SK-N-SH (cell line): Measurements from ENCODE around the gene HK1. TPM values are rescaled to one million over a fixed set of nuclear protein-coding genes. Genes with fewer than 3 reads are reported as not detected.

Experiments used
- CTCF ChIA-PET: fragments of 300-600, 350-600 bp; formaldehyde crosslinking; extraction: SDS; loops from one replicate; lab custom pipeline; 2021; lab: Yijun Ruan, JAX
- POLR2A ChIA-PET: fragments of 350-600 bp; sonication (Branson Sonifier 250); formaldehyde crosslinking; extraction: SDS; loops from one replicate; lab custom pipeline; 2020; ENCODE audit warnings: antibody characterized with exemption, inconsistent platforms; lab: Yijun Ruan, JAX
- DNase-seq: peaks from one replicate; pipeline ENCODE4 v3.0.0; 2012
- H2AFZ ChIP-seq: fragments of 200-600 bp; sonication (generic); 2 replicates; pipeline ENCODE4 v1.8.1; 2016; ENCODE audit warnings: antibody characterized with exemption, mild to moderate bottlenecking, low read depth
- H3F3A ChIP-seq: fragments of 200-600 bp; sonication (generic); replicated peaks from 2 replicates; pipeline ENCODE3; 2016; ENCODE audit warnings: antibody characterized with exemption, mild to moderate bottlenecking; ENCODE audit not compliant: insufficient read depth
- H3K27ac ChIP-seq, 2 experiments: fragments of 200-500 bp in 1 of 2; fragments of 200-600 bp in 1 of 2; sonication (Bioruptor generic) in 1 of 2; sonication (generic), shearing (Covaris generic) in 1 of 2; 2 replicates each; pipeline versions ENCODE4 v1.5.1 to v1.6.1; 2014 to 2016; ENCODE audit warnings: low read depth in 2 of 2, inconsistent platforms in 1 of 2, low read length in 1 of 2, mild to moderate bottlenecking in 1 of 2, mixed read lengths in 1 of 2
- H3K27me3 ChIP-seq: fragments of 200-600 bp; sonication (generic), shearing (Covaris generic); 2 replicates; pipeline ENCODE4 v1.6.1; 2016; ENCODE audit warnings: mixed run types; ENCODE audit not compliant: insufficient read depth
- H3K36me3 ChIP-seq, 2 experiments: fragments of 200-500 bp in 1 of 2; fragments of 200-600 bp in 1 of 2; sonication (Bioruptor generic) in 1 of 2; sonication (generic) in 1 of 2; replicated peaks in 1 of 2; 2 replicates each; pipeline versions ENCODE3 to v1.5.1; 2014 to 2016; ENCODE audit warnings: low read length in 1 of 2, mild to moderate bottlenecking in 1 of 2; ENCODE audit not compliant: insufficient read depth in 2 of 2, control insufficient read depth in 1 of 2
- H3K4me1 ChIP-seq, 2 experiments: fragments of 200-500 bp in 1 of 2; fragments of 200-600 bp in 1 of 2; sonication (Bioruptor generic) in 1 of 2; sonication (generic), shearing (Covaris generic) in 1 of 2; 2 replicates each; pipeline versions ENCODE4 v1.5.1 to v1.6.1; 2014 to 2016; ENCODE audit warnings: low read depth in 1 of 2, low read length in 1 of 2, mixed run types in 1 of 2; ENCODE audit not compliant: insufficient read depth in 2 of 2, control insufficient read depth in 1 of 2
- H3K4me2 ChIP-seq: fragments of 200-600 bp; sonication (generic), shearing (Covaris generic); 2 replicates; pipeline ENCODE4 v1.6.1; 2017; ENCODE audit warnings: mixed run types
- H3K4me3 ChIP-seq, 2 experiments: fragments of 200-500 bp in 1 of 2; fragments of 200-600 bp in 1 of 2; sonication (Bioruptor generic) in 1 of 2; sonication (generic), shearing (Covaris generic) in 1 of 2; 2 replicates each; pipeline versions ENCODE4 v1.5.1 to v1.8.1; 2014 to 2016; ENCODE audit warnings: low read depth in 2 of 2, inconsistent platforms in 1 of 2, low read length in 1 of 2, mild to moderate bottlenecking in 1 of 2, mixed read lengths in 1 of 2, moderate library complexity in 1 of 2
- H3K79me2 ChIP-seq: fragments of 200-600 bp; sonication (generic); 2 replicates; pipeline ENCODE4 v1.8.1; 2017; ENCODE audit warnings: mild to moderate bottlenecking; ENCODE audit not compliant: insufficient read depth
- H3K9ac ChIP-seq: fragments of 200-600 bp; sonication (generic); 2 replicates; pipeline ENCODE4 v1.6.1; 2017; ENCODE audit warnings: mixed run types
- H3K9me2 ChIP-seq: fragments of 200-600 bp; sonication (generic); 2 replicates; pipeline ENCODE4 v1.6.1; 2017; ENCODE audit warnings: mixed run types
- H3K9me3 ChIP-seq: fragments of 200-600 bp; sonication (generic); 2 replicates; pipeline ENCODE4 v1.6.1; 2017; ENCODE audit warnings: mixed run types, mild to moderate bottlenecking, moderate library complexity
- H4K20me1 ChIP-seq: fragments of 200-600 bp; sonication (generic); 2 replicates; pipeline ENCODE4 v1.6.1; 2017; ENCODE audit warnings: mild to moderate bottlenecking, mixed run types; ENCODE audit not compliant: insufficient read depth
- EP300 ChIP-seq, 2 experiments: IDR thresholded peaks; 2 replicates each; pipeline versions ENCODE4 v1.4.0 to v1.6.1; 2012; ENCODE audit warnings: borderline replicate concordance in 1 of 2, low read depth in 1 of 2, low read length in 1 of 2
- FOSL2 ChIP-seq: IDR thresholded peaks from 2 replicates; pipeline ENCODE4 v1.4.0; 2012; ENCODE audit warnings: low read depth, mild to moderate bottlenecking, moderate library complexity, borderline replicate concordance
- FOXJ3 ChIP-seq: sonication (generic); formaldehyde crosslinking; IDR thresholded peaks from 2 replicates; pipeline ENCODE4 v1.5.1; 2020; ENCODE audit warnings: mild to moderate bottlenecking, missing genetic modification reagents
- FOXM1 ChIP-seq: IDR thresholded peaks from 2 replicates; pipeline ENCODE4 v1.4.0; 2012; ENCODE audit warnings: low read depth, mild to moderate bottlenecking
- GABPA ChIP-seq: IDR thresholded peaks from 2 replicates; pipeline ENCODE4 v1.4.0; 2012; ENCODE audit warnings: low read depth, mild to moderate bottlenecking
- MEF2A ChIP-seq: IDR thresholded peaks from 2 replicates; pipeline ENCODE4 v1.4.0; 2012; ENCODE audit warnings: low read depth, borderline replicate concordance
- NFIC ChIP-seq: IDR thresholded peaks from 2 replicates; pipeline ENCODE4 v1.4.0; 2012; ENCODE audit warnings: borderline replicate concordance
- NRF1 ChIP-seq: IDR thresholded peaks from 2 replicates; pipeline ENCODE4 v1.6.1; 2012; ENCODE audit warnings: low read depth, mild to moderate bottlenecking, low read length
- PBX3 ChIP-seq: IDR thresholded peaks from 2 replicates; pipeline ENCODE4; 2012
- RAD21 ChIP-seq: IDR thresholded peaks from 2 replicates; pipeline ENCODE4 v1.6.1; 2012; ENCODE audit warnings: mild to moderate bottlenecking, low read length
- RCOR1 ChIP-seq: fragments of 150-350 bp; IDR thresholded peaks from 2 replicates; pipeline ENCODE4 v1.6.1; 2017; ENCODE audit warnings: antibody characterized with exemption, low read length
- RFX5 ChIP-seq: IDR thresholded peaks from 2 replicates; pipeline ENCODE4 v1.6.1; 2012; ENCODE audit warnings: mild to moderate bottlenecking, improper control_type of control experiment, low read length
- RXRA ChIP-seq: IDR thresholded peaks from 2 replicates; pipeline ENCODE4 v1.4.0; 2012; ENCODE audit warnings: low read depth, mild to moderate bottlenecking, borderline replicate concordance
- SIN3A ChIP-seq: IDR thresholded peaks from 2 replicates; pipeline ENCODE4 v1.6.1; 2012; ENCODE audit warnings: low read depth, mild to moderate bottlenecking, low read length, moderate library complexity, borderline replicate concordance
- SMC3 ChIP-seq: IDR thresholded peaks from 2 replicates; pipeline ENCODE4 v1.6.1; 2012; ENCODE audit warnings: low read depth, low read length, improper control_type of control experiment
- TCF12 ChIP-seq: IDR thresholded peaks from 2 replicates; pipeline ENCODE4 v1.4.0; 2012
- TEAD4 ChIP-seq: IDR thresholded peaks from 2 replicates; pipeline ENCODE4 v1.4.0; 2012; ENCODE audit warnings: mild to moderate bottlenecking, borderline replicate concordance; ENCODE audit not compliant: insufficient read depth
- USF2 ChIP-seq: fragments of 150-350 bp; IDR thresholded peaks from 2 replicates; pipeline ENCODE4 v1.6.1; 2017; ENCODE audit warnings: antibody characterized with exemption, low read length, low read depth, borderline replicate concordance
- WGBS: methylation state at CpG from one replicate; pipeline ENCODE4 v1.1.6; 2017; ENCODE audit warnings: low lambda C conversion rate; 5-methylcytosine and 5-hydroxymethylcytosine counted together
- polyA plus RNA-seq, 3 experiments: library from polyadenylated mRNA; depleted of rRNA; stranded (reverse); fragments of >200 nt; gene quantifications; 2 replicates each; pipeline ENCODE4 v1.2.3, GENCODE V29; 2012
- TF ChIP-seq, protein P1 (sequence below): IDR thresholded peaks from 2 replicates; pipeline ENCODE4 v1.4.0; 2012; ENCODE audit warnings: low read depth, borderline replicate concordance
- TF ChIP-seq, protein P2 (sequence below): IDR thresholded peaks from 2 replicates; pipeline ENCODE4 v1.4.0; 2012; ENCODE audit warnings: low read depth
- TF ChIP-seq, protein P3 (sequence below): IDR thresholded peaks from 2 replicates; pipeline ENCODE4 v1.6.1; 2012; ENCODE audit warnings: mild to moderate bottlenecking, low read depth, low read length, moderate library complexity
- TF ChIP-seq, protein P4 (sequence below): fragments of 150-350 bp; IDR thresholded peaks from 2 replicates; pipeline ENCODE4 v1.6.1; 2016; ENCODE audit warnings: mild to moderate bottlenecking, low read depth, low read length

Gene HK1
- polyA plus RNA-seq, 1 of the 3 experiments (the other 2 are of a cell fraction), result 38.7 TPM

- no peak for TF ChIP-seq SIN3A
- TF ChIP-seq MEF2A, result no peak
- TF ChIP-seq EP300 (IDR thresholded peaks at IDR 0.05; ENCODE audit: borderline replicate concordance in 1 of 2, low read depth in 1 of 2, low read length in 1 of 2), result no peak
- TF ChIP-seq RAD21, result no peak
- TF ChIP-seq RFX5, result no peak
- TF ChIP-seq, protein P1, sequence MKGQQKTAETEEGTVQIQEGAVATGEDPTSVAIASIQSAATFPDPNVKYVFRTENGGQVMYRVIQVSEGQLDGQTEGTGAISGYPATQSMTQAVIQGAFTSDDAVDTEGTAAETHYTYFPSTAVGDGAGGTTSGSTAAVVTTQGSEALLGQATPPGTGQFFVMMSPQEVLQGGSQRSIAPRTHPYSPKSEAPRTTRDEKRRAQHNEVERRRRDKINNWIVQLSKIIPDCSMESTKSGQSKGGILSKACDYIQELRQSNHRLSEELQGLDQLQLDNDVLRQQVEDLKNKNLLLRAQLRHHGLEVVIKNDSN, result no peak
- TF ChIP-seq RXRA, result no peak
- TF ChIP-seq TEAD4, result no peak
- TF ChIP-seq, protein P2, sequence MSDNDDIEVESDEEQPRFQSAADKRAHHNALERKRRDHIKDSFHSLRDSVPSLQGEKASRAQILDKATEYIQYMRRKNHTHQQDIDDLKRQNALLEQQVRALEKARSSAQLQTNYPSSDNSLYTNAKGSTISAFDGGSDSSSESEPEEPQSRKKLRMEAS, result no peak
- TF ChIP-seq, all 33 proteins: peak for 0
These were observed 97.2 kb downstream of the HK1 start (continued) for GRCh38 chr10:69375307-69376151.

DNA sequence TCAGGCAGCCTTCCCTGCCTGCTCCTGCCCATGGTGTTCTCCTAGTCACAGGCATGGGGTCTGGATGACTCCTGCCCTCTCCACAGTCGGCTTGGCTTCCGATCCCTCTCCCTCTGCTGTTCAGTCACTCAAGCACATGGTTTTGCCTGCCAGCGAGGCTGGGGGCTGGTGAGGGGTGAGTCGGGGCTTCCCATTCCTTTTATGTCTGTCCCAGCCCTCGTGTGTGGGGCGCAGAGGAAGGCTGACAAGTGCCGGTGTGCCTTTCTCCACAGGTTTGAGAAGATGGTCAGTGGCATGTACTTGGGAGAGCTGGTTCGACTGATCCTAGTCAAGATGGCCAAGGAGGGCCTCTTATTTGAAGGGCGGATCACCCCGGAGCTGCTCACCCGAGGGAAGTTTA is 98.4 kb downstream of the HK1 start:
- 96% methylated on average over 11 of the region's 11 CpGs for WGBS
- TF ChIP-seq RAD21, result no peak
- no peak for TF ChIP-seq FOXM1
- no peak for TF ChIP-seq TEAD4
- no peak for TF ChIP-seq FOXJ3 (CRISPR knock-in tag)
- TF ChIP-seq RFX5, result no peak
- TF ChIP-seq RCOR1, result no peak
- TF ChIP-seq, protein P3, sequence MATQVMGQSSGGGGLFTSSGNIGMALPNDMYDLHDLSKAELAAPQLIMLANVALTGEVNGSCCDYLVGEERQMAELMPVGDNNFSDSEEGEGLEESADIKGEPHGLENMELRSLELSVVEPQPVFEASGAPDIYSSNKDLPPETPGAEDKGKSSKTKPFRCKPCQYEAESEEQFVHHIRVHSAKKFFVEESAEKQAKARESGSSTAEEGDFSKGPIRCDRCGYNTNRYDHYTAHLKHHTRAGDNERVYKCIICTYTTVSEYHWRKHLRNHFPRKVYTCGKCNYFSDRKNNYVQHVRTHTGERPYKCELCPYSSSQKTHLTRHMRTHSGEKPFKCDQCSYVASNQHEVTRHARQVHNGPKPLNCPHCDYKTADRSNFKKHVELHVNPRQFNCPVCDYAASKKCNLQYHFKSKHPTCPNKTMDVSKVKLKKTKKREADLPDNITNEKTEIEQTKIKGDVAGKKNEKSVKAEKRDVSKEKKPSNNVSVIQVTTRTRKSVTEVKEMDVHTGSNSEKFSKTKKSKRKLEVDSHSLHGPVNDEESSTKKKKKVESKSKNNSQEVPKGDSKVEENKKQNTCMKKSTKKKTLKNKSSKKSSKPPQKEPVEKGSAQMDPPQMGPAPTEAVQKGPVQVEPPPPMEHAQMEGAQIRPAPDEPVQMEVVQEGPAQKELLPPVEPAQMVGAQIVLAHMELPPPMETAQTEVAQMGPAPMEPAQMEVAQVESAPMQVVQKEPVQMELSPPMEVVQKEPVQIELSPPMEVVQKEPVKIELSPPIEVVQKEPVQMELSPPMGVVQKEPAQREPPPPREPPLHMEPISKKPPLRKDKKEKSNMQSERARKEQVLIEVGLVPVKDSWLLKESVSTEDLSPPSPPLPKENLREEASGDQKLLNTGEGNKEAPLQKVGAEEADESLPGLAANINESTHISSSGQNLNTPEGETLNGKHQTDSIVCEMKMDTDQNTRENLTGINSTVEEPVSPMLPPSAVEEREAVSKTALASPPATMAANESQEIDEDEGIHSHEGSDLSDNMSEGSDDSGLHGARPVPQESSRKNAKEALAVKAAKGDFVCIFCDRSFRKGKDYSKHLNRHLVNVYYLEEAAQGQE, result no peak
- no peak for TF ChIP-seq FOSL2
- TF ChIP-seq TCF12, result no peak
- no peak for TF ChIP-seq NFIC
- TF ChIP-seq, protein P4, sequence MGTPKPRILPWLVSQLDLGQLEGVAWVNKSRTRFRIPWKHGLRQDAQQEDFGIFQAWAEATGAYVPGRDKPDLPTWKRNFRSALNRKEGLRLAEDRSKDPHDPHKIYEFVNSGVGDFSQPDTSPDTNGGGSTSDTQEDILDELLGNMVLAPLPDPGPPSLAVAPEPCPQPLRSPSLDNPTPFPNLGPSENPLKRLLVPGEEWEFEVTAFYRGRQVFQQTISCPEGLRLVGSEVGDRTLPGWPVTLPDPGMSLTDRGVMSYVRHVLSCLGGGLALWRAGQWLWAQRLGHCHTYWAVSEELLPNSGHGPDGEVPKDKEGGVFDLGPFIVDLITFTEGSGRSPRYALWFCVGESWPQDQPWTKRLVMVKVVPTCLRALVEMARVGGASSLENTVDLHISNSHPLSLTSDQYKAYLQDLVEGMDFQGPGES, result no peak
- no peak for TF ChIP-seq USF2
- no peak for TF ChIP-seq MEF2A
- TF ChIP-seq PBX3, result no peak
- TF ChIP-seq SIN3A, result no peak
- TF ChIP-seq NRF1, result no peak
- TF ChIP-seq EP300 (IDR thresholded peaks at IDR 0.05; ENCODE audit: borderline replicate concordance in 1 of 2, low read depth in 1 of 2, low read length in 1 of 2), result no peak
- TF ChIP-seq GABPA, result no peak
- no peak for TF ChIP-seq SMC3
- Histone ChIP-seq H3K9me3 (no peaks in the 10 kb centered on the region), H3K27me3 (no peaks in the 10 kb centered on the region), H3K9ac (no peak overlapping the region), H3K36me3 (peaks cover 33 to 34% of the 10 kb centered on the region in 2 experiments), H3K27ac (no peak overlapping the region), H3K4me2 (no peak overlapping the region), H3K79me2 (0 out of 2 replicates have a peak, but pooled peaks cover 3% of the 10 kb centered on the region), H4K20me1 (no peaks in the 10 kb centered on the region), H3K9me2 (no peaks in the 10 kb centered on the region), H3K4me3 (no peak overlapping the region), H2AFZ (no peak overlapping the region), H3K4me1 (no peaks in the 10 kb centered on the region; a peak in 1 of 4 replicates), H3F3A (peaks cover under 1% of the 10 kb centered on the region)
- ChIA-PET POLR2A (no interaction called here), CTCF (interaction anchor here (0.9 to 1.3 kb wide), 3 partner anchors 13 to 140 kb away, joined by 3 read pairs; no protein-coding TSS in a partner anchor)
- DNase-seq, result no peak
